Activated naive CD8-positive, alpha-beta T cell treated with anti-CD3 and anti-CD28 coated beads, Interleukin-2, amount 10 ng/mL, durations not matched to agents 7 days and 5 days (primary cell): ENCODE measurements around the gene PCP4L1. TPM values are rescaled to one million over a fixed set of nuclear protein-coding genes. Genes with fewer than 3 reads are reported as not detected.

Source experiments
- ATAC-seq: fragments of 150-1000 bp; cut with Tn5 transposase; one replicate; pipeline ENCODE4 v1.10.0; 2021; ENCODE audit warnings: low read depth, moderate library complexity
- POLR2A ChIA-PET: fragments of 350-600 bp; sonication (Branson Sonifier 250); formaldehyde crosslinking; loops from one replicate; lab custom pipeline; 2021; ENCODE audit warnings: antibody characterized with exemption; lab: Charles Lee
- DNase-seq: peaks from one replicate; pipeline ENCODE4 v3.0.0; 2021
- H3K27ac Mint-ChIP-seq: one replicate; pipeline ENCODE4 v1.8.0; 2022; ENCODE audit warnings: mild to moderate bottlenecking, mixed read lengths
- H3K27me3 Mint-ChIP-seq: one replicate; pipeline ENCODE4 v1.8.0; 2022; ENCODE audit warnings: mild to moderate bottlenecking, moderate library complexity, mixed read lengths
- H3K36me3 Mint-ChIP-seq: one replicate; pipeline ENCODE4 v1.8.0; 2021; ENCODE audit warnings: mild to moderate bottlenecking, mixed read lengths
- H3K4me1 Mint-ChIP-seq: one replicate; pipeline ENCODE4 v1.8.0; 2021; ENCODE audit warnings: mixed read lengths
- H3K4me3 Mint-ChIP-seq: one replicate; pipeline ENCODE4 v1.8.0; 2022; ENCODE audit warnings: mild to moderate bottlenecking, moderate library complexity, mixed read lengths
- H3K9me3 Mint-ChIP-seq: one replicate; pipeline ENCODE4 v1.8.0; 2021; ENCODE audit warnings: mixed read lengths
- total RNA-seq, 2 experiments: library from RNA; stranded (reverse); gene quantifications; one replicate each; pipeline ENCODE4 v1.2.3, GENCODE V29; 2021

The PCP4L1 gene
- total RNA-seq, 2 experiments from 2014 or later = 0.91 to 1.1 TPM

- no peaks in the 10 kb centered on the region for H3K27me3 Mint-ChIP-seq
- no peak for DNase-seq
- no peak overlapping the region for H3K27ac Mint-ChIP-seq
- H3K9me3 Mint-ChIP-seq = no peaks in the 10 kb centered on the region
- no peaks in the 10 kb centered on the region for H3K36me3 Mint-ChIP-seq
- ATAC-seq = no peak
- no peak overlapping the region for H3K4me3 Mint-ChIP-seq
- POLR2A ChIA-PET = no interaction called here
- H3K4me1 Mint-ChIP-seq = peaks cover 7% of the 10 kb centered on the region
These were observed 38.9 kb downstream of the PCP4L1 start for GRCh38 chr1:161297415-161297814.

DNA sequence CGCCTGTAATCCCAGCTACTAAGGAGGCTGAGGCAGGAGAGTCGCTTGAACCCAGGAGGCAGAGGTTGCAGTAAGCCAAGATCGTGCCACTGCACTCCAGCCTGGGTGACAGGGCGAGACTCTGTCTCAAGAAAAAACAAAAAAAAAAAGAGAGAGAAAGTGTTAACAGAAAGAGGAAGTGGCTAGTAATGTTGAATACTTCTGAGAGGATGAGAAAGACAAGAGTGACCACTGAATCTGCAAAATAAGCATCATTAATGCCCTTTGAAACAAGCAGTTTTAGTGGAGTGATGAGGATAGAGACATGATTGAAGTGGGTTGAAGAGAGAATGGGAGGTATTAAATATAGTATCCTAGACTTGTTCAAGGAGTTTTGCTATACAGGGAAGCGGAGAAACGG is 39.6 kb downstream of the PCP4L1 start:
- POLR2A ChIA-PET = no interaction called here
- ATAC-seq (no peak), DNase-seq (no peak)
- no peak overlapping the region for H3K4me3 Mint-ChIP-seq
- H3K36me3 Mint-ChIP-seq = no peaks in the 10 kb centered on the region
- peaks cover 7% of the 10 kb centered on the region for H3K4me1 Mint-ChIP-seq
- no peaks in the 10 kb centered on the region for H3K9me3 Mint-ChIP-seq
- no peaks in the 10 kb centered on the region for H3K27me3 Mint-ChIP-seq
- H3K27ac Mint-ChIP-seq = peak overlapping the region; percentile 0

DNA sequence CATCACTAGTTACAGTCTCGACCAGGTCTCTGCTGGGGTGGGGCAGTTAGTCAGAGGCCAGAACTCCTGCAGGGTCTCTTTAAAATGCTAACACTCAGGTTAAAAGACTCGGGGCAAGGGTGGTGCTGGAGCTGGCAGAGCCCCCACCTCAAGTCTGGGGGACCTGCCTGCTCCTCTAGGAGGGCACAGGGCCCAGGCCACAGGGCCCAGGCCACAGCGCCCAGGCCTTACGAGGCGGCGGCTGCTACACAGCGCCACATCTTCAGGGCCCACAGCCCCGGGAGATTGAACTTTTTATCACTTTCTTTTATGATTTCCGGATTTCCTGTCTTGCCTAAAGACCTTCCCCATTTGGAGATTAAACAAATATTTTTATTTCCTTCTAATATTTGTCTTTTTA is 40.8 kb downstream of the PCP4L1 start:
- Mint-ChIP-seq H3K4me3 (no peak overlapping the region), H3K27me3 (no peaks in the 10 kb centered on the region), H3K27ac (peak overlapping the region; percentile 21), H3K36me3 (no peaks in the 10 kb centered on the region), H3K4me1 (peaks cover 14% of the 10 kb centered on the region), H3K9me3 (no peaks in the 10 kb centered on the region)
- no peak for DNase-seq
- POLR2A ChIA-PET = no interaction called here
- ATAC-seq = peak; percentile 54

DNA sequence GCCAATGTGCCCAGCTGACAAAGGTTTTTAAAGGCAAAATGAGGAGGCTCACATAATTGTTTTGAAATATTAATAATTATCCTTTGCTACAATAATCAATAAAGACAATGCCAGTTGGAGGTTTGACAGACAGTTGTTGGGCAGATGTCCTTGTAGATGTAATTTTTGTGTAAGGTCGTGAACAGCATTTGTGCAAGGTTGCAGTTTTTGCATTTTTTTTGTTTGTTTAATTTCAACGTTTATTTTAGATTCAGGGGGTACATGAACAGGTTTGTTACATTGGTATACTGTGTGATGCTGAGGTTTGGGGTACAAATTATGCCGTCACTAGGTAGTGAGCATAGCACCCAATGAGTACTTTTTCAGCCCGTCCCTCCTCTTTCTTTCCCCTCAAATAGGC is 41.9 kb downstream of the PCP4L1 start:
- Mint-ChIP-seq H3K36me3 (no peaks in the 10 kb centered on the region), H3K4me1 (peaks cover 19% of the 10 kb centered on the region), H3K9me3 (no peaks in the 10 kb centered on the region), H3K4me3 (no peak overlapping the region), H3K27me3 (no peaks in the 10 kb centered on the region), H3K27ac (no peak overlapping the region)
- POLR2A ChIA-PET = interaction anchor here (0.7 kb wide), 1 partner anchor 10 kb away, joined by 3 read pairs; no protein-coding TSS in a partner anchor
- DNase-seq = no peak
- no peak for ATAC-seq

- POLR2A ChIA-PET = interaction anchor here (0.6 to 4.0 kb wide), 8 partner anchors 9 to 108 kb away, joined by 3 to 22 read pairs (median 5); partner anchors contain the start of genes NDUFS2, SDHC and TOMM40L
- H3K4me3 Mint-ChIP-seq = peak overlapping the region; percentile 99
- H3K4me1 Mint-ChIP-seq = peaks cover 31% of the 10 kb centered on the region
- no peaks in the 10 kb centered on the region for H3K9me3 Mint-ChIP-seq
- H3K27me3 Mint-ChIP-seq = no peaks in the 10 kb centered on the region
- H3K36me3 Mint-ChIP-seq = peaks cover 2% of the 10 kb centered on the region
- ATAC-seq (no peak), DNase-seq (no peak)
- peak overlapping the region; percentile 99 for H3K27ac Mint-ChIP-seq
These were observed 46.7 kb downstream of the PCP4L1 start for GRCh38 chr1:161304927-161305866.

DNA sequence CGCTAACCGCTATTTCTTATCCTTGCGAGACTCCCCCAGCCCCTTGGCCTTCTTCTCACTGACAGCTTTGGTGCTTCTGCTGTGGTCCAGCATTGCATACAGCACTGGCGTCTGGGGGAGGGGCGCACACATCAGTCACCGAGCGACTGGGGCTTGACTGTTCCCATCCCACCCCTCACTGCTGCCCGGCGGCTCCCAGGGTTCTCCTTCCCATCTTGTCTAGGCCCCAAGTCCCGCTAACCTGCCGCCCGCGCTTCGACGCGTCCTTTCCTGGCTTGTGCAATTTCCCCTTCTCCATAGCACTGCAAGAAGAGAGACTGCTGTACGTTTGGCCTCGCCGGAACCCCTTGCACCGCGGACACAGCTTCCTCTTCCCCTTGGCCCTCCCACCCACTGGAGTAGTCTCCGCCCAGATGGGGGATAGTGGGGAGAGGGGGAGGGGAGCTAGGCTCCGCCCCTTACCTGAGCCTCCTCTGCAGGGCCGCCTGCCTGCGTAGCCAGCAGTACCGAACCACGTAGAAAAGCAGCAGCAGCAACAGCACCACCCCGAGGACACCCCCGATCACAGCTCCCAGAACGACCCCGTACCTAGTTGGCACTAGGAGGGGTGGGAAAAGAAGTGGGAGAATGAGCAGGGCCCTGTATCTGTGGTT is 47.4 kb downstream of the PCP4L1 start:
- Mint-ChIP-seq H3K27ac (peak overlapping the region; percentile 99), H3K27me3 (no peaks in the 10 kb centered on the region)

GRCh38 chr1:161307230-161307768 is 48.8 kb downstream of the PCP4L1 start:
- ATAC-seq (no peak), DNase-seq (peak; percentile 47)
- peaks cover 2% of the 10 kb centered on the region for H3K36me3 Mint-ChIP-seq
- POLR2A ChIA-PET = interaction anchor here (0.6 to 1.7 kb wide), 4 partner anchors 12 to 73 kb away, joined by 4 to 8 read pairs (median 5); no protein-coding TSS in a partner anchor
- peaks cover 28% of the 10 kb centered on the region for H3K4me1 Mint-ChIP-seq
- H3K27ac Mint-ChIP-seq = peak overlapping the region; percentile 54
- H3K27me3 Mint-ChIP-seq = no peaks in the 10 kb centered on the region
- H3K4me3 Mint-ChIP-seq = no peak overlapping the region
- no peaks in the 10 kb centered on the region for H3K9me3 Mint-ChIP-seq

More for the DNA sequence above, 47.4 kb downstream of the PCP4L1 start:
- H3K4me3 Mint-ChIP-seq = peak overlapping the region; percentile 99
- ATAC-seq = peak; percentile 91
- no peaks in the 10 kb centered on the region for H3K9me3 Mint-ChIP-seq
- peak; percentile 87 for DNase-seq
- peaks cover 28% of the 10 kb centered on the region for H3K4me1 Mint-ChIP-seq
- POLR2A ChIA-PET = interaction anchor here (0.6 to 4.0 kb wide), 12 partner anchors 8 to 510 kb away, joined by 3 to 22 read pairs (median 5); partner anchors contain the start of genes LY9, NDUFS2, SDHC and TOMM40L
- peaks cover 2% of the 10 kb centered on the region for H3K36me3 Mint-ChIP-seq

- Mint-ChIP-seq H3K4me3 (no peak overlapping the region), H3K4me1 (peaks cover 28% of the 10 kb centered on the region), H3K9me3 (no peaks in the 10 kb centered on the region), H3K27me3 (no peaks in the 10 kb centered on the region), H3K36me3 (peaks cover 2% of the 10 kb centered on the region), H3K27ac (peak overlapping the region; percentile 44)
- no peak for DNase-seq
- POLR2A ChIA-PET = interaction anchor here (0.6 kb wide), 2 partner anchors 73 to 155 kb away, joined by 3 to 5 read pairs; no protein-coding TSS in a partner anchor
- ATAC-seq = no peak
These were observed 49.5 kb downstream of the PCP4L1 start for GRCh38 chr1:161307892-161308638.

DNA sequence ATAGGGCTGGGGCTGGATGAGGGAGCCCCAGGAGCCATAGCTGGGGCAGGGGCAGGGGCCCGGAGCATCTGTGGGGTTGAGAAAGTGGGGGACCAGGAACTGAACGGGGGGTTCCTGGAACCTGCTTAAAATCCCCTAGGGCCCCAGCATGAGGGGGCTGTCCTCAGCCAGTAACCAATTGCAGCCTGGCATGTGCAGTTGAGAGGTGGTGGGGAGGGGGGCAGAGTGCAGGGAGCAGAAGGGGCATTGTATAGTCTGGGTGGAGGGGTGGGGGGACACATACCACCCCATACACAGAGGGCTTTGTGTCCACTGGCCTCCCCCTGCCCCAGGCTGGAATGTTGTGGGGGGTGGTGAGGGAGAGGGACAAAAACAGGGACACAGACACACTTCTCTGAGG is 51.3 kb downstream of the PCP4L1 start, which contains the start of gene MPZ:
MPZ (minus strand) TSS at position 101 of the 400 bp plus-strand sequence; CDS start at position 38, 63 bp downstream.
- ATAC-seq = no peak
- peaks cover 2% of the 10 kb centered on the region for H3K36me3 Mint-ChIP-seq
- POLR2A ChIA-PET = no interaction called here
- H3K27ac Mint-ChIP-seq = no peak within 1 kb of the TSS
- peaks cover 23% of the 10 kb centered on the region for H3K4me1 Mint-ChIP-seq
- no peaks in the 10 kb centered on the region for H3K9me3 Mint-ChIP-seq
- no peak within 1 kb of the TSS for H3K4me3 Mint-ChIP-seq
- peaks cover 2% of the 10 kb centered on the region for H3K27me3 Mint-ChIP-seq
- no peak for DNase-seq

DNA sequence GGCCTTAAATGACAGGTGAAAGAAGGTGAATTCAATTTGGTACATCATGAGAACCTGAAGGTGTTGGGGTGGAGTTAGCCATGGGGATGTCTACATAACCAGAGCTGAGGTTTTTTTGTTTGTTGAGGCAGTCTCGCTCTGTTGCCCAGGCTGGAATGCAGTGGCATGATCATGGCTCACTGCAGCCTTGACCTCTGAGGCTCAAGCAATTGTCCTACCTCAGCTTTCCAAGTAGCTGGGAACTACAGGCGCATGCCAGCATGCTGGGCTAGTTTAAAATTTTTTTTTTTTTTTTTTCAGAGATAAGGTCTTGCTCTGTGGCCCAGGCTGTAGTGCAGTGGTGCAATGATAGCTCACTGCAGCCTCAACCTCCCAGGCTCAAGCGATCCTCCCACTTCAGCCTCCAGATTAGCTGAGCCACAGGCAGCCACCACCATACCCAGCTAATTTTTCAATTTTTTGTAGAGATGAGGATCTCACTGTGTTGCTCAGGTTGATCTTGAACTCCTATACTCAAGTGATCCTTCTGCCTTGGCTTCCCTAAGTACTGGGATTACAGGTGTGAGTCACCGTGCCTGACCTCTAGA is 53.1 kb downstream of the PCP4L1 start:
- POLR2A ChIA-PET = no interaction called here
- no peak overlapping the region for H3K4me3 Mint-ChIP-seq
- H3K27ac Mint-ChIP-seq = no peak overlapping the region
- H3K4me1 Mint-ChIP-seq = peaks cover 22% of the 10 kb centered on the region
- no peak for DNase-seq
- no peaks in the 10 kb centered on the region for H3K36me3 Mint-ChIP-seq
- H3K27me3 Mint-ChIP-seq = peaks cover 2% of the 10 kb centered on the region
- no peak for ATAC-seq
- H3K9me3 Mint-ChIP-seq = no peaks in the 10 kb centered on the region

DNA sequence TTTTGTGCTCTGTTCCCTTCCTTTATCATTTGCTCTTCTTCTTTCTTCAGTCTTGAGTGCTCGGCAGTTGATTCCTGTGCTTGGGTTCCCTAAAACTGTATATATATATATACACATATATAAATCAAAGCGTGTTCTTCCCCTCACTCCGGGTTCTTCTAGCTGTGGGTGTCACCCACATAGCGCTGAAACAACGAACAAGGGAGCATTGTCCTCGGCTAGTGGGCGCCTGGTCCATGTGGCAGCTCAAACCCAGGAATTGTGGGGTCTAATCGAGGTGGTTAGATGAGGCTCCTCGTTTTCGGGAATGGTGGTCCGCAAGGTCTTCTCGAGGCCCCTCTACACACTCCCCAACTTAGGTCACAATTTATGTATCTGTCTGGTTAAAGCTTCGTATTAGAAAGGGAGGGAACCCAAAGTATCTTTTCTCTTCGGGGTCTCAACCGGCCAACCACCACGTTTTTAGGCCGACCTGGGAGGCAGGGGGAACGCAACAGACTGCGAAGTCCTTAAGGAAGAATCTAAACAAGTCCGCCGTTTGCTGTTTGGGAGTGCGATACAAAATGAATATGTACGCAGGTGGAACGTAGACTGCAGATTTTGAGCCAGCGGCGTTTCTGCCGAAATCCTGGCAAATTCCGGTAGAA is 55.1 kb downstream of the PCP4L1 start:
- H3K9me3 Mint-ChIP-seq = no peaks in the 10 kb centered on the region
- H3K36me3 Mint-ChIP-seq = no peaks in the 10 kb centered on the region
- H3K4me1 Mint-ChIP-seq = peaks cover 17% of the 10 kb centered on the region
- DNase-seq (no peak), ATAC-seq (no peak)
- peaks cover 2% of the 10 kb centered on the region for H3K27me3 Mint-ChIP-seq
- H3K4me3 Mint-ChIP-seq = peak overlapping the region; percentile 99
- POLR2A ChIA-PET = interaction anchor here (0.7 to 2.4 kb wide), 10 partner anchors 9 to 413 kb away, joined by 3 to 22 read pairs (median 4); partner anchors contain the start of genes NDUFS2, PPOX and TOMM40L
- H3K27ac Mint-ChIP-seq = peak overlapping the region; percentile 98
